Measurements from ENCODE around the gene TGFA. TPM values are rescaled to one million over a fixed set of nuclear protein-coding genes. Genes with fewer than 3 reads are reported as not detected.

TGFA gene
- total RNA-seq, 1 experiment from 2014 or later, result 50.1 TPM

- no peak for TF ChIP-seq SIN3A (IDR thresholded peaks at IDR 0.05; ENCODE audit: low read depth)
- no peak for TF ChIP-seq ELF1 (IDR thresholded peaks at IDR 0.05; ENCODE audit: borderline replicate concordance, low read depth)
- TF ChIP-seq SP1 (IDR thresholded peaks at IDR 0.05; ENCODE audit: low read depth), result no peak
- TF ChIP-seq EZH2 (IDR thresholded peaks at IDR 0.05), result no peak
- TF ChIP-seq, protein P1, sequence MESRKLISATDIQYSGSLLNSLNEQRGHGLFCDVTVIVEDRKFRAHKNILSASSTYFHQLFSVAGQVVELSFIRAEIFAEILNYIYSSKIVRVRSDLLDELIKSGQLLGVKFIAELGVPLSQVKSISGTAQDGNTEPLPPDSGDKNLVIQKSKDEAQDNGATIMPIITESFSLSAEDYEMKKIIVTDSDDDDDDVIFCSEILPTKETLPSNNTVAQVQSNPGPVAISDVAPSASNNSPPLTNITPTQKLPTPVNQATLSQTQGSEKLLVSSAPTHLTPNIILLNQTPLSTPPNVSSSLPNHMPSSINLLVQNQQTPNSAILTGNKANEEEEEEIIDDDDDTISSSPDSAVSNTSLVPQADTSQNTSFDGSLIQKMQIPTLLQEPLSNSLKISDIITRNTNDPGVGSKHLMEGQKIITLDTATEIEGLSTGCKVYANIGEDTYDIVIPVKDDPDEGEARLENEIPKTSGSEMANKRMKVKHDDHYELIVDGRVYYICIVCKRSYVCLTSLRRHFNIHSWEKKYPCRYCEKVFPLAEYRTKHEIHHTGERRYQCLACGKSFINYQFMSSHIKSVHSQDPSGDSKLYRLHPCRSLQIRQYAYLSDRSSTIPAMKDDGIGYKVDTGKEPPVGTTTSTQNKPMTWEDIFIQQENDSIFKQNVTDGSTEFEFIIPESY (IDR thresholded peaks at IDR 0.05; ENCODE audit: extremely low read depth, insufficient replicate concordance, low read length), result no peak
- TF ChIP-seq, protein P2, sequence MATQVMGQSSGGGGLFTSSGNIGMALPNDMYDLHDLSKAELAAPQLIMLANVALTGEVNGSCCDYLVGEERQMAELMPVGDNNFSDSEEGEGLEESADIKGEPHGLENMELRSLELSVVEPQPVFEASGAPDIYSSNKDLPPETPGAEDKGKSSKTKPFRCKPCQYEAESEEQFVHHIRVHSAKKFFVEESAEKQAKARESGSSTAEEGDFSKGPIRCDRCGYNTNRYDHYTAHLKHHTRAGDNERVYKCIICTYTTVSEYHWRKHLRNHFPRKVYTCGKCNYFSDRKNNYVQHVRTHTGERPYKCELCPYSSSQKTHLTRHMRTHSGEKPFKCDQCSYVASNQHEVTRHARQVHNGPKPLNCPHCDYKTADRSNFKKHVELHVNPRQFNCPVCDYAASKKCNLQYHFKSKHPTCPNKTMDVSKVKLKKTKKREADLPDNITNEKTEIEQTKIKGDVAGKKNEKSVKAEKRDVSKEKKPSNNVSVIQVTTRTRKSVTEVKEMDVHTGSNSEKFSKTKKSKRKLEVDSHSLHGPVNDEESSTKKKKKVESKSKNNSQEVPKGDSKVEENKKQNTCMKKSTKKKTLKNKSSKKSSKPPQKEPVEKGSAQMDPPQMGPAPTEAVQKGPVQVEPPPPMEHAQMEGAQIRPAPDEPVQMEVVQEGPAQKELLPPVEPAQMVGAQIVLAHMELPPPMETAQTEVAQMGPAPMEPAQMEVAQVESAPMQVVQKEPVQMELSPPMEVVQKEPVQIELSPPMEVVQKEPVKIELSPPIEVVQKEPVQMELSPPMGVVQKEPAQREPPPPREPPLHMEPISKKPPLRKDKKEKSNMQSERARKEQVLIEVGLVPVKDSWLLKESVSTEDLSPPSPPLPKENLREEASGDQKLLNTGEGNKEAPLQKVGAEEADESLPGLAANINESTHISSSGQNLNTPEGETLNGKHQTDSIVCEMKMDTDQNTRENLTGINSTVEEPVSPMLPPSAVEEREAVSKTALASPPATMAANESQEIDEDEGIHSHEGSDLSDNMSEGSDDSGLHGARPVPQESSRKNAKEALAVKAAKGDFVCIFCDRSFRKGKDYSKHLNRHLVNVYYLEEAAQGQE (IDR thresholded peaks at IDR 0.05; ENCODE audit: low read depth), result no peak
- TF ChIP-seq POLR2A (IDR thresholded peaks at IDR 0.05; ENCODE audit: borderline replicate concordance, extremely low read depth, insufficient read depth, insufficient read length), result no peak
- TF ChIP-seq CBX3 (IDR thresholded peaks at IDR 0.05; ENCODE audit: low read depth), result no peak
- TF ChIP-seq ZNF274 (IDR thresholded peaks at IDR 0.05; ENCODE audit: low read depth, low read length), result no peak
- no peak for TF ChIP-seq RAD21 (IDR thresholded peaks at IDR 0.05; ENCODE audit: low read depth)
- no peak for TF ChIP-seq JUND (IDR thresholded peaks at IDR 0.05)
- TF ChIP-seq ZFX (IDR thresholded peaks at IDR 0.05), result no peak
- no peak for TF ChIP-seq TCF7L2 (IDR thresholded peaks at IDR 0.05; ENCODE audit: borderline replicate concordance, extremely low read depth, insufficient read depth, insufficient read length)
- no peak for TF ChIP-seq SRF (IDR thresholded peaks at IDR 0.05; ENCODE audit: low read depth)
- TF ChIP-seq EGR1 (IDR thresholded peaks at IDR 0.05; ENCODE audit: low read depth), result no peak
- no peak for TF ChIP-seq POLR2AphosphoS5 (IDR thresholded peaks at IDR 0.05; ENCODE audit: low read depth, low read length)
- TF ChIP-seq FOSL1 (IDR thresholded peaks at IDR 0.05; ENCODE audit: low read depth), result no peak
- no peak for TF ChIP-seq YY1 (IDR thresholded peaks at IDR 0.05; ENCODE audit: extremely low read depth, insufficient replicate concordance, low read depth, low read length)
- TF ChIP-seq EZH2phosphoT487 (IDR thresholded peaks at IDR 0.05; ENCODE audit: borderline replicate concordance), result no peak
- no peak for TF ChIP-seq CTCF (IDR thresholded peaks at IDR 0.05 in 2 of 3, conservative IDR thresholded peaks at IDR 0.05 in 1 of 3; ENCODE audit: borderline replicate concordance in 1 of 3, insufficient read depth in 1 of 3, low read depth in 2 of 3, low read length in 2 of 3)
- POLR2A ChIA-PET, result no interaction called here
- Histone ChIP-seq H3K9me3 (ENCODE audit: control insufficient read depth in 1 of 2, insufficient read depth in 1 of 2, low read depth in 1 of 2, low read length in 2 of 2) (no peaks in the 10 kb centered on the region), H3K27me3 (ENCODE audit: insufficient read depth, low read length) (no peaks in the 10 kb centered on the region), H3K36me3 (ENCODE audit: control insufficient read depth in 1 of 2, insufficient read depth in 2 of 2, low read length in 2 of 2) (no peaks in the 10 kb centered on the region), H3K27ac (ENCODE audit: low read depth, low read length) (no peak overlapping the region), H3K9me2 (ENCODE audit: insufficient read depth) (no peaks in the 10 kb centered on the region), H3K4me2 (ENCODE audit: low read length) (no peak overlapping the region), H3K4me1 (ENCODE audit: control insufficient read depth in 1 of 2, insufficient read depth in 2 of 2, low read length in 2 of 2) (no peaks in the 10 kb centered on the region), H3K4me3 (replicated peaks in 1 of 2; ENCODE audit: low read depth in 1 of 2, low read length in 2 of 2) (no peak overlapping the region), H4K20me1 (ENCODE audit: insufficient read depth) (no peaks in the 10 kb centered on the region), H2AFZ (ENCODE audit: low read depth, low read length, poor library complexity, severe bottlenecking) (no peak overlapping the region), H3K9ac (ENCODE audit: low read length) (no peak overlapping the region), H3K79me2 (ENCODE audit: insufficient read depth, low read length) (no peaks in the 10 kb centered on the region)
- intact Hi-C loops (cut with micrococcal nuclease), result no loop called here
- CTCF ChIA-PET, result no interaction called here
- no peak for DNase-seq (ENCODE audit: low read depth, low spot score)
- no TSS peak for BruUV-seq (replicated peaks)
- RAD21 ChIA-PET (ENCODE audit: low non-redundant PET in 1 of 2, low total read pairs in 2 of 2, uncharacterized antibody in 2 of 2, unreplicated experiment in 2 of 2), result no interaction called here
- ATAC-seq, result no peak
Observed at GRCh38 chr2:70420143-70420542, 133.5 kb downstream of the TGFA start.

Measured in HCT116 (cell line).